Osteoblast (primary cell): Measurements from ENCODE around the gene ETV4. TPM values are rescaled to one million over a fixed set of nuclear protein-coding genes. Genes with fewer than 3 reads are reported as not detected.
A peak's percentile ranks its signal among the peaks of the same experiment; 100 is the strongest.

ENCODE experiments used
- DNase-seq: peaks from one replicate; pipeline ENCODE4 v3.0.0; 2011; ENCODE audit warnings: low spot score, mixed read lengths; ENCODE audit not compliant: insufficient read length; ENCODE audit errors: missing footprints
- H2AFZ ChIP-seq: 2 replicates; pipeline ENCODE4 v1.6.0; 2011; ENCODE audit warnings: mild to moderate bottlenecking, low read length
- H3K27ac ChIP-seq: 2 replicates; pipeline ENCODE4 v1.5.1; 2011; ENCODE audit warnings: mild to moderate bottlenecking, low read depth, low read length, moderate library complexity
- H3K27me3 ChIP-seq: 2 replicates; pipeline ENCODE4 v1.6.0; 2012; ENCODE audit warnings: mild to moderate bottlenecking, control low read depth, inconsistent platforms, low read length, moderate library complexity; ENCODE audit not compliant: insufficient read depth
- H3K36me3 ChIP-seq: 2 replicates; pipeline ENCODE4 v1.5.1; 2011; ENCODE audit warnings: mild to moderate bottlenecking, low read length, control low read depth, moderate library complexity; ENCODE audit not compliant: insufficient read depth
- H3K4me1 ChIP-seq: 2 replicates; pipeline ENCODE4 v1.5.1; 2011; ENCODE audit warnings: mild to moderate bottlenecking, low read length, control low read depth, moderate library complexity; ENCODE audit not compliant: insufficient read depth
- H3K4me2 ChIP-seq: 2 replicates; pipeline ENCODE4 v1.6.0; 2011; ENCODE audit warnings: mild to moderate bottlenecking, low read length; ENCODE audit not compliant: insufficient read depth
- H3K4me3 ChIP-seq: fragments of 200-600 bp; sonication (generic); 3 replicates; pipeline ENCODE4 v1.5.1; 2012; ENCODE audit warnings: mild to moderate bottlenecking, low read length, inconsistent platforms; ENCODE audit not compliant: insufficient read depth
- H3K79me2 ChIP-seq: 2 replicates; pipeline ENCODE4 v1.6.0; 2012; ENCODE audit warnings: mild to moderate bottlenecking, low read length, control low read depth, inconsistent platforms; ENCODE audit not compliant: insufficient read depth
- H3K9me3 ChIP-seq: 2 replicates; pipeline ENCODE4 v1.5.1; 2011; ENCODE audit warnings: low read depth, low read length, control low read depth
- H4K20me1 ChIP-seq: 2 replicates; pipeline ENCODE4 v1.6.0; 2012; ENCODE audit warnings: mild to moderate bottlenecking, low read length, control low read depth; ENCODE audit not compliant: insufficient read depth
- total RNA-seq: library from RNA; depleted of rRNA; stranded (reverse); fragments of >200 nt; gene quantifications from 2 replicates; pipeline ENCODE4 v1.2.3, GENCODE V29; 2012
- TF ChIP-seq, protein P1 (sequence below): IDR thresholded peaks from 2 replicates; pipeline ENCODE4 v1.5.1; 2011; ENCODE audit warnings: mild to moderate bottlenecking, low read depth, low read length, moderate library complexity; ENCODE audit errors: extremely low read depth

Gene ETV4
- total RNA-seq, 1 donor = 0.72 TPM

DNA sequence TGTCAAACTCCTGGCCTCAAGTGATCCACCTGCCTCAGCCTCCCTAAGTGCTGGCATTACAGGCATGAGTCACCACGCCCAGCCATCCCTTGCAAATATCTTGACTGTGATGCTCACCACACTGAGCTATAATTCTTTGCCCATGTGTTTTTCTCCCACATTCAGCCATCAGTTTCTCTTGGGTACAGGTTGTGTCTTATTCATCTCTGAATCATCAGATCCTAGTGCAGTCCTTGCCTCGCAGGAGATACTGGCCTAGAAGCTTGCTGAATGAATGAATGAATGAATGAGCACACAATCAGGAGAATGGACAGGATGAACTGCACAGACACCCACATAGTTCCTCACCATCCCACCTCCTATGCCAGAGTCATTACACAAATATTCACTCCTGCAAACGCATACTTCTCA lies 24.4 kb upstream of the ETV4 start:
- Histone ChIP-seq H3K4me2 (no peak overlapping the region), H4K20me1 (no peaks in the 10 kb centered on the region), H3K36me3 (no peaks in the 10 kb centered on the region), H3K9me3 (no peaks in the 10 kb centered on the region), H3K27me3 (peaks cover 18% of the 10 kb centered on the region), H3K4me3 (no peak overlapping the region), H3K79me2 (no peaks in the 10 kb centered on the region), H2AFZ (no peak overlapping the region), H3K4me1 (peaks cover 4% of the 10 kb centered on the region), H3K27ac (no peak overlapping the region)
- peak; percentile 94 for DNase-seq
- TF ChIP-seq, protein P1, sequence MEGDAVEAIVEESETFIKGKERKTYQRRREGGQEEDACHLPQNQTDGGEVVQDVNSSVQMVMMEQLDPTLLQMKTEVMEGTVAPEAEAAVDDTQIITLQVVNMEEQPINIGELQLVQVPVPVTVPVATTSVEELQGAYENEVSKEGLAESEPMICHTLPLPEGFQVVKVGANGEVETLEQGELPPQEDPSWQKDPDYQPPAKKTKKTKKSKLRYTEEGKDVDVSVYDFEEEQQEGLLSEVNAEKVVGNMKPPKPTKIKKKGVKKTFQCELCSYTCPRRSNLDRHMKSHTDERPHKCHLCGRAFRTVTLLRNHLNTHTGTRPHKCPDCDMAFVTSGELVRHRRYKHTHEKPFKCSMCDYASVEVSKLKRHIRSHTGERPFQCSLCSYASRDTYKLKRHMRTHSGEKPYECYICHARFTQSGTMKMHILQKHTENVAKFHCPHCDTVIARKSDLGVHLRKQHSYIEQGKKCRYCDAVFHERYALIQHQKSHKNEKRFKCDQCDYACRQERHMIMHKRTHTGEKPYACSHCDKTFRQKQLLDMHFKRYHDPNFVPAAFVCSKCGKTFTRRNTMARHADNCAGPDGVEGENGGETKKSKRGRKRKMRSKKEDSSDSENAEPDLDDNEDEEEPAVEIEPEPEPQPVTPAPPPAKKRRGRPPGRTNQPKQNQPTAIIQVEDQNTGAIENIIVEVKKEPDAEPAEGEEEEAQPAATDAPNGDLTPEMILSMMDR = no peak

DNA sequence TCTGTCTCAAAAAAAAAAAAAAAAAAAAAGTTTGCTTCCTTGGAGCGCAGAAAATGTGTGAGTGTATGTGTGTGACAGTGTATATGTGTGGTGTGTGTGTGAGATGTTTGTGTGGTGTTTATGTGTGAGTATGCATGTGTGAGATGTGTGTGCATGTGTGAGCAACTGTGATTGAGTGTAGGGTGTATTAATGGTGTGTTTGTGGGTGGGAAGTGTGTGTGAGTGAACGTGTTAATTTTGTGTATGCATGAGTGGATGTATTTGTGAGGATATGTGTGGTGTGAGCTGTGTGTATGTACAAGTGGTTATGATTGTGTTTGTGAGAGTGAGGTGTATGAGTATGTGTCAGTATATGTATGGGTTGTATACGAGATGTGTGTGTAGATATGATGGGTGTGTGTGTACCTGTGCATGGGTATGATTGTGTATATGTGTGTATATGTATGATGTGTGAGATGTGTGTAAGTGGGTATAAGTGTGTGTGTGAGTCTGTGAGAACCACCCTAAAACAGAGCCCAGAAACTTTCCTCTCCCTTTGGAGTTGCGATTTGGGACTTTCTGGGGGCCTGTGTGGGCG lies 22.5 kb upstream of the ETV4 start:
- H4K20me1 ChIP-seq = no peaks in the 10 kb centered on the region
- H3K36me3 ChIP-seq = no peaks in the 10 kb centered on the region
- H3K4me2 ChIP-seq = no peak overlapping the region
- no peak for DNase-seq
- H2AFZ ChIP-seq = no peak overlapping the region
- peaks cover 15% of the 10 kb centered on the region for H3K27me3 ChIP-seq
- H3K9me3 ChIP-seq = no peaks in the 10 kb centered on the region
- peaks cover 4% of the 10 kb centered on the region for H3K4me1 ChIP-seq
- H3K27ac ChIP-seq = no peak overlapping the region
- no peak overlapping the region for H3K4me3 ChIP-seq
- H3K79me2 ChIP-seq = no peaks in the 10 kb centered on the region
- TF ChIP-seq, protein P1 = no peak

DNA sequence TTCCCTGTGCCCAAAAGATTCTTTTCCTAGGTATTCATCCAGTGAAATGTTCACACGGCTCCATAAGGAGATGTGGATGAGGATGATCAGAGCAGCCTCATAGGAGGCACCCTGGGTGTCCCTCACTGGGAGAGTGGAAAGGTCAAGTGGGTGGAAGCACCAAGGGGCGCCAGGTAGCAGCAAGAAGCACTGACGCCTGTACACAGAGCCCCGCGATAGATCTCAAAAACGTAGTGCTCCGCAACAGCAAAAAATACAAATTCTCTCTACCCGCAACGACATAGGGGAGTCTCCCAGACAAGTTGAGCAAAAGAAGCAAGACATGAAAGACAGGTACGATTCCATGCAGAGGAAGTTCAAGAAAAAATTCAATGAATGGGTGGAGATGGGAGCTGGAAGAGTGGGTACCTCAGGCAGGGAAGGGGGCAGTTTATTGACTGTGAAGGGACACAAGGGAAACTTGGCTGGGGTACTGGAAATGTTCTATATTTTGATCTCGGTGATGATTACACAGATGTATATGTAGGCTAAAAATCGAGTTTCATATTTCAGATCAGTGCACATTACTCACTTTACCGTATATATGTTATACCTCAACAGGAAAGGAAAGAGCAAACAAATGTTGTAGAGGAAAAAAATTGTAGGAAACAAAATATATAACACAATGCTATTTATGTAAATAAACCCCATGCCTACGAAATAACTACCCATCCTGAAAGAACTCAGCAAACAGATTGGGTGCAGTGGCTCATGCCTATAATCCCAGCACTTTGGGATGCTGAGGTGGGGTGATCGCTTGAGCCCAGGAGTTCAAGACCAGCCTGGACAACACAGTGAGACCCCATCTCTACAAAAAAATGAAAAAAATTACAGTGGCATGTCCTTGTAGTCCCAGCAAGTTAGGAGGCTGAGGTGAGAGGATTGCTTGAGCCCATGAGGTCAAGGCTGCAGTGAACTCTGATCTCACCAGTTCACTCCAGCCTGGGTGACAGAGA lies 17.8 kb upstream of the ETV4 start:
- Histone ChIP-seq H3K27me3 (peaks cover 26% of the 10 kb centered on the region), H3K4me3 (no peak overlapping the region), H3K4me2 (no peak overlapping the region), H3K27ac (no peak overlapping the region), H3K9me3 (no peaks in the 10 kb centered on the region), H2AFZ (no peak overlapping the region), H4K20me1 (no peaks in the 10 kb centered on the region), H3K36me3 (no peaks in the 10 kb centered on the region), H3K79me2 (no peaks in the 10 kb centered on the region), H3K4me1 (no peaks in the 10 kb centered on the region)
- DNase-seq = peak; percentile 31
- TF ChIP-seq, protein P1 = no peak
